ENCODE measurements around the gene AIG1.

AIG1 gene

GRCh38 chr6:143268439-143268838 lies 207.8 kb downstream of the AIG1 start:
- no peaks in the 10 kb centered on the region for H3K9me2 ChIP-seq (replicated peaks; ENCODE audit: insufficient read depth, low read length)
- H3K9me3 ChIP-seq (replicated peaks; ENCODE audit: insufficient read depth, low read length), result no peaks in the 10 kb centered on the region
- DNase-seq, result no peak
- no peaks in the 10 kb centered on the region for H3F3A ChIP-seq (ENCODE audit: insufficient read depth, low read length)
- H3K27ac ChIP-seq (ENCODE audit: low read length), result no peak overlapping the region
- no peaks in the 10 kb centered on the region for H3K4me1 ChIP-seq (ENCODE audit: low read length)
- H4K20me1 ChIP-seq (ENCODE audit: insufficient read depth, low read length), result no peaks in the 10 kb centered on the region
- no peak overlapping the region for H3K4me2 ChIP-seq (ENCODE audit: low read depth, low read length)
- no peak overlapping the region for H3K4me3 ChIP-seq (ENCODE audit: low read length)
- H3K79me2 ChIP-seq (ENCODE audit: low read length), result no peaks in the 10 kb centered on the region
- H3K36me3 ChIP-seq (replicated peaks; ENCODE audit: insufficient read depth, low read length), result no peaks in the 10 kb centered on the region
- no peak for TF ChIP-seq EZH2 (optimal IDR thresholded peaks at IDR 0.05; ENCODE audit: low read depth, low read length)
- no peak for TF ChIP-seq CTCF (IDR thresholded peaks at IDR 0.05; ENCODE audit: low read length)
- TF ChIP-seq EZH2phosphoT487 (IDR thresholded peaks at IDR 0.05; ENCODE audit: low read length), result no peak
- H2AFZ ChIP-seq (ENCODE audit: low read length), result no peak overlapping the region
- H3K27me3 ChIP-seq (replicated peaks; ENCODE audit: insufficient read depth, low read length), result no peaks in the 10 kb centered on the region
- no peak overlapping the region for H3K9ac ChIP-seq (ENCODE audit: low read length)

- no peaks in the 10 kb centered on the region for H3K79me2 ChIP-seq (ENCODE audit: low read length)
- H3K9me3 ChIP-seq (replicated peaks; ENCODE audit: insufficient read depth, low read length), result no peaks in the 10 kb centered on the region
- TF ChIP-seq EZH2 (optimal IDR thresholded peaks at IDR 0.05; ENCODE audit: low read depth, low read length), result no peak
- no peak for TF ChIP-seq EZH2phosphoT487 (IDR thresholded peaks at IDR 0.05; ENCODE audit: low read length)
- no peak for TF ChIP-seq CTCF (IDR thresholded peaks at IDR 0.05; ENCODE audit: low read length)
- no peaks in the 10 kb centered on the region for H3K36me3 ChIP-seq (replicated peaks; ENCODE audit: insufficient read depth, low read length)
- no peaks in the 10 kb centered on the region for H3K4me1 ChIP-seq (ENCODE audit: low read length)
- H2AFZ ChIP-seq (ENCODE audit: low read length), result no peak overlapping the region
- H3F3A ChIP-seq (ENCODE audit: insufficient read depth, low read length), result no peaks in the 10 kb centered on the region
- DNase-seq, result no peak
- H3K4me2 ChIP-seq (ENCODE audit: low read depth, low read length), result no peak overlapping the region
- H3K27me3 ChIP-seq (replicated peaks; ENCODE audit: insufficient read depth, low read length), result no peaks in the 10 kb centered on the region
- no peaks in the 10 kb centered on the region for H4K20me1 ChIP-seq (ENCODE audit: insufficient read depth, low read length)
- H3K27ac ChIP-seq (ENCODE audit: low read length), result no peak overlapping the region
- no peaks in the 10 kb centered on the region for H3K9me2 ChIP-seq (replicated peaks; ENCODE audit: insufficient read depth, low read length)
- no peak overlapping the region for H3K4me3 ChIP-seq (ENCODE audit: low read length)
- no peak overlapping the region for H3K9ac ChIP-seq (ENCODE audit: low read length)
Observed at GRCh38 chr6:143270026-143270425, 209.3 kb downstream of the AIG1 start.

GRCh38 chr6:143271024-143271423 lies 210.3 kb downstream of the AIG1 start:
- H2AFZ ChIP-seq (ENCODE audit: low read length), result no peak overlapping the region
- H3K36me3 ChIP-seq (replicated peaks; ENCODE audit: insufficient read depth, low read length), result no peaks in the 10 kb centered on the region
- no peak overlapping the region for H3K4me3 ChIP-seq (ENCODE audit: low read length)
- H3K79me2 ChIP-seq (ENCODE audit: low read length), result no peaks in the 10 kb centered on the region
- no peak for DNase-seq
- H3K4me1 ChIP-seq (ENCODE audit: low read length), result no peaks in the 10 kb centered on the region
- H3K4me2 ChIP-seq (ENCODE audit: low read depth, low read length), result no peak overlapping the region
- no peak overlapping the region for H3K27ac ChIP-seq (ENCODE audit: low read length)
- no peaks in the 10 kb centered on the region for H3F3A ChIP-seq (ENCODE audit: insufficient read depth, low read length)
- H3K27me3 ChIP-seq (replicated peaks; ENCODE audit: insufficient read depth, low read length), result no peaks in the 10 kb centered on the region
- no peaks in the 10 kb centered on the region for H3K9me2 ChIP-seq (replicated peaks; ENCODE audit: insufficient read depth, low read length)
- H3K9me3 ChIP-seq (replicated peaks; ENCODE audit: insufficient read depth, low read length), result no peaks in the 10 kb centered on the region
- H4K20me1 ChIP-seq (ENCODE audit: insufficient read depth, low read length), result no peaks in the 10 kb centered on the region
- no peak overlapping the region for H3K9ac ChIP-seq (ENCODE audit: low read length)
- TF ChIP-seq EZH2phosphoT487 (IDR thresholded peaks at IDR 0.05; ENCODE audit: low read length), result no peak
- no peak for TF ChIP-seq CTCF (IDR thresholded peaks at IDR 0.05; ENCODE audit: low read length)
- TF ChIP-seq EZH2 (optimal IDR thresholded peaks at IDR 0.05; ENCODE audit: low read depth, low read length), result no peak

All from MM.1S (cell line).